Measurements from ENCODE around the gene TMEM150B. TPM values are rescaled to one million over a fixed set of nuclear protein-coding genes. Genes with fewer than 3 reads are reported as not detected.

The TMEM150B gene
- total RNA-seq, 4 donors from 2014 or later = 5.5 to 17.1 (median 7.7) TPM

DNA sequence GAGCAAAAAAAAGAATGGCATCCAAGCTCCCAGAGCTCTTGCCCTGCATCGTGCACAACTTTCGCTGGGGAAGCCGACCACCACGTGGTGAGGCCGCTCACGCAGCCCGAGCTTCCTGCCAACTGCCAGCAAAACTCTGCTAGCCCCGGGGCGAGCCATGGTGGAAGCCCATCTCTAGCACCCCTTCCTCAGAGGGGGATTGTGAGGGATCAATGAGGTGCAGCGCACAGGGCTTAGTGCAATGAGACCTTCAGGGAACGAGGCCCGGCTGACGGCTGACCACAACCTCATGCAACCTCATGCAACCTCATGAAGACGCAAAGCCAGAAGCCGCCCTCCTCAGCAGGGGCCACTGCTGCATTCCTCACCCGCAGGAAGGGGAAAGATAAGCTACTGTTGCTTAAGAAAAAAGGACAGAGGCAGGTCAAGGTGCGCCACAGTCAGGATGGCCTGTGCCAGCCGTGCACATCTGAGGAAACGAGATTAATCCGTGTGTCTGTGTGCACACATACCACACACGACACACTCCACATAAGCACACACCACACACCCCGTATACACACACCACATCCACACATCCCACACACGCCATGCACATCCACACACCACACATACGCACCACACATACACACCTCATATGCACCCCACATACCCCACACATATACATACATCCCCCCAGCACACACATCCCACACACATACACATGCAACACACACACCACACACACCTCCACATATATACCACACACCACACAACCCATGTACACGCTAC is 54.8 kb downstream of the TMEM150B start:
- WGBS, 2 donors = 92 to 94% methylated on average over 25 of the region's 25 CpGs
- TF ChIP-seq, protein P1, sequence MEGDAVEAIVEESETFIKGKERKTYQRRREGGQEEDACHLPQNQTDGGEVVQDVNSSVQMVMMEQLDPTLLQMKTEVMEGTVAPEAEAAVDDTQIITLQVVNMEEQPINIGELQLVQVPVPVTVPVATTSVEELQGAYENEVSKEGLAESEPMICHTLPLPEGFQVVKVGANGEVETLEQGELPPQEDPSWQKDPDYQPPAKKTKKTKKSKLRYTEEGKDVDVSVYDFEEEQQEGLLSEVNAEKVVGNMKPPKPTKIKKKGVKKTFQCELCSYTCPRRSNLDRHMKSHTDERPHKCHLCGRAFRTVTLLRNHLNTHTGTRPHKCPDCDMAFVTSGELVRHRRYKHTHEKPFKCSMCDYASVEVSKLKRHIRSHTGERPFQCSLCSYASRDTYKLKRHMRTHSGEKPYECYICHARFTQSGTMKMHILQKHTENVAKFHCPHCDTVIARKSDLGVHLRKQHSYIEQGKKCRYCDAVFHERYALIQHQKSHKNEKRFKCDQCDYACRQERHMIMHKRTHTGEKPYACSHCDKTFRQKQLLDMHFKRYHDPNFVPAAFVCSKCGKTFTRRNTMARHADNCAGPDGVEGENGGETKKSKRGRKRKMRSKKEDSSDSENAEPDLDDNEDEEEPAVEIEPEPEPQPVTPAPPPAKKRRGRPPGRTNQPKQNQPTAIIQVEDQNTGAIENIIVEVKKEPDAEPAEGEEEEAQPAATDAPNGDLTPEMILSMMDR (IDR thresholded peaks at IDR 0.05) = no peak
- TF ChIP-seq POLR2A (IDR thresholded peaks at IDR 0.05) = no peak
- no peak for TF ChIP-seq EP300 (IDR thresholded peaks at IDR 0.05)
- no peak for DNase-seq (ENCODE audit: low spot score in 2 of 2)
- H3K27me3 ChIP-seq = no peaks in the 10 kb centered on the region
- no peaks in the 10 kb centered on the region for H3K9me3 ChIP-seq
- H3K27ac ChIP-seq = no peak overlapping the region
- H3K4me1 ChIP-seq = no peaks in the 10 kb centered on the region
- H3K4me3 ChIP-seq = no peak overlapping the region
- H3K36me3 ChIP-seq = peaks cover 0 to 87% (median 7%) of the 10 kb centered on the region in 3 donors

DNA sequence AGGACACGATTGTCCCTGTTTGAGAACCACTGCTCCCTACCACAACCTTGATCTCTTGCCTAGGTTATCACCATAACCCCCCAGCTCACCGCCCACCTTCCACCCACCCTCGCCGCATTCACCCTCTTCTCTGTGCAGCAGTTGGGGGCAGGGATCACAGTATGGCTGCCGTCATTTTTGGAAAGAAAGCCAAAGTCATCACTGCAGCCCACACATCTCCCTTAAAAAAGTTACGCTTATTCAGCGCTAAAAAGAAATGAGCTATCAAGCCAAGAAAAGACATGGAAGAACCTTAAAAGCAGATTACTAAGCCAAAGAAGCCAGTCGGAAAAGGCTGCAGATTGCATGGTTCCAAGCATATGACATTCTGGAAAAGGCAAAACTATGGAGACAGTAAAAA is 55.8 kb downstream of the TMEM150B start:
- TF ChIP-seq POLR2A (IDR thresholded peaks at IDR 0.05) (no peak), EP300 (IDR thresholded peaks at IDR 0.05) (no peak)
- TF ChIP-seq, protein P1 (IDR thresholded peaks at IDR 0.05) = no peak
- WGBS, 2 donors = 34 to 41% methylated on average over 8 of the region's 8 CpGs
- no peaks in the 10 kb centered on the region for H3K9me3 ChIP-seq
- no peaks in the 10 kb centered on the region for H3K27me3 ChIP-seq
- H3K36me3 ChIP-seq = peaks cover 0 to 81% (median 6%) of the 10 kb centered on the region in 3 donors
- H3K27ac ChIP-seq = no peak overlapping the region
- DNase-seq (ENCODE audit: low spot score in 2 of 2) = no peak
- no peaks in the 10 kb centered on the region for H3K4me1 ChIP-seq
- no peak overlapping the region for H3K4me3 ChIP-seq

DNA sequence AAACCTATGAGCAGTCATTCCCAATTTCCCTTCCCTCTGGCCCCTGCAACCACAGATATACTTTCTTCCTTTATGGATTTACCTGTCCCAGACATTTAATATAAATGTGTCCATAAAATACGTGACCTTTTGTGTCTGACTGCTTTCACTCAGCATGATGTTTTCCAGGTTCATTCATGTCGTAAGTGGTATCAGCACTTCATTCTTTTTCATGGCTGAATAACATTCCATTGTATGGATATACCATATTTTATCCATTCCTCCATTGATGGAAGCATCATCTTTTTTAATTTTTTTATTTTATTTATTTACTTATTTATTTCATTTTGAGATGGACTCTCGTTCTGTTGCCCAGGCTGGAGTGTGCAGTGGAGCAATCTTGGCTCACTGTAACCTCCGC is 58.3 kb downstream of the TMEM150B start:
- H3K4me3 ChIP-seq = no peak overlapping the region
- H3K27ac ChIP-seq = no peak overlapping the region
- DNase-seq (ENCODE audit: low spot score in 2 of 2) = no peak
- WGBS, 2 donors = 97 to 98% methylated on average over 4 of the region's 4 CpGs
- H3K27me3 ChIP-seq = no peaks in the 10 kb centered on the region
- H3K36me3 ChIP-seq = peaks cover 0 to 67% (median 0%) of the 10 kb centered on the region in 3 donors
- TF ChIP-seq POLR2A (IDR thresholded peaks at IDR 0.05) = no peak
- no peak for TF ChIP-seq EP300 (IDR thresholded peaks at IDR 0.05)
- TF ChIP-seq, protein P1 (IDR thresholded peaks at IDR 0.05) = no peak
- H3K4me1 ChIP-seq = no peaks in the 10 kb centered on the region
- H3K9me3 ChIP-seq = no peaks in the 10 kb centered on the region

DNA sequence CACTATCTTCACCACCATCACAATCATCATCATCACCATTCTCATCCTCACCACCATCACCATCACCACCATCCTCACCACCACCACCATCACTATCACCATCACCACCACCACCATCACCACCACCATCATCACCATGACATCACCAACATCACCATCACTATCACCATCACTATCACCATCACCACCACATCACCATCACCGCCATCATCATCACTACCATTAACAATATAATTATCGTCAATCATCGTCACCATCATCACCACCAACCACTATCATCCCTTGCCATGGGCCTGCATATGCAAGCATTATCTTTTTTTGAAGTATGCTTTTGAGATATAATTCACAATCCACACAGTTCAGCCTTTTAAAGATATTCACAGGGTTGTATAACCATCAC is 58.7 kb downstream of the TMEM150B start:
- Histone ChIP-seq H3K36me3 (peaks cover 0 to 65% (median 0%) of the 10 kb centered on the region in 3 donors), H3K27ac (no peak overlapping the region), H3K9me3 (no peaks in the 10 kb centered on the region), H3K4me3 (no peak overlapping the region), H3K4me1 (no peaks in the 10 kb centered on the region), H3K27me3 (no peaks in the 10 kb centered on the region)
- DNase-seq (ENCODE audit: low spot score in 2 of 2) = no peak
- 97 to 98% methylated on average over 3 of the region's 3 CpGs for WGBS, 2 donors
- TF ChIP-seq POLR2A (IDR thresholded peaks at IDR 0.05) (no peak), EP300 (IDR thresholded peaks at IDR 0.05) (no peak)
- TF ChIP-seq, protein P1 (IDR thresholded peaks at IDR 0.05) = no peak

DNA sequence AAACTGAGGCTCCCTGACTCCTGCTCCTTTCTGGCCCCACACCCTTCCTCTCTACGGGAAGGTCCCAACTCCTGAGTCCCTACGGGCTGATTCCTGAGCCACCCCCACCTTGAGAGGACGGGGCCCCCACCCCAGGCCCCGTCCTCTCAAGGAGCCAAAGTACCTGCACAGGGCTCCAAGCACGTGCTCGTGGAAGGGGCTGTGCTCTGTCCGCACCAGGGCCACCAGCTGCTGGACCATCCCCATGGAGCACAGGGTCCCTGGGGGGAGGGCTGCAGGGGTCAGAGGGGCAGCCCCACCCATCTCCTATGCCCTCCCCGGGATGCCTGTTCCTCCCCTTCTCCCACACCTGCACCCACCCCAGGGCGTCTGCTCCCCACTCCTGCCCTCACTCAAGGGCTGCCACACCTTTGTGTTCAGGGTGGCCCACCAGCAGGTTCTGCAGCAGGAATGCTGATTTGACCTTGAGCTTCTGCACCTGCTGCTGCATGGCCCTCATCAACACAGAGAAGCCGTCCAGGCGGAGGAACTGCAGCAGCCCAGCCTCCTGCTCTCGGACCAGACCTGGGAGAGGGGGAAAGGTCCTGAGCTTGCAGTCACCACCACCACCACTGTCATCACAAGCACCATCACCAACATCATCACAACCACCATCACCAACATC is 59.3 kb downstream of the TMEM150B start:
- no peaks in the 10 kb centered on the region for H3K9me3 ChIP-seq
- DNase-seq (ENCODE audit: low spot score in 2 of 2) = no peak
- H3K4me3 ChIP-seq = no peak overlapping the region
- TF ChIP-seq POLR2A (IDR thresholded peaks at IDR 0.05) = no peak
- TF ChIP-seq, protein P1 (IDR thresholded peaks at IDR 0.05) = no peak
- TF ChIP-seq EP300 (IDR thresholded peaks at IDR 0.05) = no peak
- H3K27me3 ChIP-seq = no peaks in the 10 kb centered on the region
- H3K27ac ChIP-seq = no peak overlapping the region
- WGBS, 2 donors = 92 to 93% methylated on average over 9 to 12 of the region's 12 CpGs
- H3K4me1 ChIP-seq = no peaks in the 10 kb centered on the region
- peaks cover 0 to 60% (median 0%) of the 10 kb centered on the region in 3 donors for H3K36me3 ChIP-seq
